Osteoblast (primary cell): ENCODE results near the gene TARS1. TPM values are rescaled to one million over a fixed set of nuclear protein-coding genes. Genes with fewer than 3 reads are reported as not detected.
"Not testable (repeated sequence)": the region's sequence is repeated elsewhere in the genome, so short reads cannot be mapped to it uniquely, and the experiment has no call there.

ENCODE experiments used
- DNase-seq: peaks from one replicate; pipeline ENCODE4 v3.0.0; 2011; ENCODE audit warnings: low spot score, mixed read lengths; ENCODE audit not compliant: insufficient read length; ENCODE audit errors: missing footprints
- H2AFZ ChIP-seq: 2 replicates; pipeline ENCODE4 v1.6.0; 2011; ENCODE audit warnings: mild to moderate bottlenecking, low read length
- H3K27ac ChIP-seq: 2 replicates; pipeline ENCODE4 v1.5.1; 2011; ENCODE audit warnings: mild to moderate bottlenecking, low read depth, low read length, moderate library complexity
- H3K27me3 ChIP-seq: 2 replicates; pipeline ENCODE4 v1.6.0; 2012; ENCODE audit warnings: mild to moderate bottlenecking, control low read depth, inconsistent platforms, low read length, moderate library complexity; ENCODE audit not compliant: insufficient read depth
- H3K36me3 ChIP-seq: 2 replicates; pipeline ENCODE4 v1.5.1; 2011; ENCODE audit warnings: mild to moderate bottlenecking, low read length, control low read depth, moderate library complexity; ENCODE audit not compliant: insufficient read depth
- H3K4me1 ChIP-seq: 2 replicates; pipeline ENCODE4 v1.5.1; 2011; ENCODE audit warnings: mild to moderate bottlenecking, low read length, control low read depth, moderate library complexity; ENCODE audit not compliant: insufficient read depth
- H3K4me2 ChIP-seq: 2 replicates; pipeline ENCODE4 v1.6.0; 2011; ENCODE audit warnings: mild to moderate bottlenecking, low read length; ENCODE audit not compliant: insufficient read depth
- H3K4me3 ChIP-seq: fragments of 200-600 bp; sonication (generic); 3 replicates; pipeline ENCODE4 v1.5.1; 2012; ENCODE audit warnings: mild to moderate bottlenecking, low read length, inconsistent platforms; ENCODE audit not compliant: insufficient read depth
- H3K79me2 ChIP-seq: 2 replicates; pipeline ENCODE4 v1.6.0; 2012; ENCODE audit warnings: mild to moderate bottlenecking, low read length, control low read depth, inconsistent platforms; ENCODE audit not compliant: insufficient read depth
- H3K9me3 ChIP-seq: 2 replicates; pipeline ENCODE4 v1.5.1; 2011; ENCODE audit warnings: low read depth, low read length, control low read depth
- H4K20me1 ChIP-seq: 2 replicates; pipeline ENCODE4 v1.6.0; 2012; ENCODE audit warnings: mild to moderate bottlenecking, low read length, control low read depth; ENCODE audit not compliant: insufficient read depth
- total RNA-seq: library from RNA; depleted of rRNA; stranded (reverse); fragments of >200 nt; gene quantifications from 2 replicates; pipeline ENCODE4 v1.2.3, GENCODE V29; 2012
- TF ChIP-seq, protein P1 (sequence below): IDR thresholded peaks from 2 replicates; pipeline ENCODE4 v1.5.1; 2011; ENCODE audit warnings: mild to moderate bottlenecking, low read depth, low read length, moderate library complexity; ENCODE audit errors: extremely low read depth

Gene TARS1
- total RNA-seq, 1 donor: 353 TPM

- H3K27ac ChIP-seq: no peak overlapping the region
- no peak overlapping the region for H3K4me2 ChIP-seq
- no peak for DNase-seq
- H2AFZ ChIP-seq: no peak overlapping the region
- H3K79me2 ChIP-seq: no peaks in the 10 kb centered on the region
- no peaks in the 10 kb centered on the region for H3K9me3 ChIP-seq
- no peaks in the 10 kb centered on the region for H4K20me1 ChIP-seq
- no peak overlapping the region for H3K4me3 ChIP-seq
- no peaks in the 10 kb centered on the region for H3K27me3 ChIP-seq
- no peaks in the 10 kb centered on the region for H3K4me1 ChIP-seq
- no peaks in the 10 kb centered on the region for H3K36me3 ChIP-seq
- TF ChIP-seq, protein P1, sequence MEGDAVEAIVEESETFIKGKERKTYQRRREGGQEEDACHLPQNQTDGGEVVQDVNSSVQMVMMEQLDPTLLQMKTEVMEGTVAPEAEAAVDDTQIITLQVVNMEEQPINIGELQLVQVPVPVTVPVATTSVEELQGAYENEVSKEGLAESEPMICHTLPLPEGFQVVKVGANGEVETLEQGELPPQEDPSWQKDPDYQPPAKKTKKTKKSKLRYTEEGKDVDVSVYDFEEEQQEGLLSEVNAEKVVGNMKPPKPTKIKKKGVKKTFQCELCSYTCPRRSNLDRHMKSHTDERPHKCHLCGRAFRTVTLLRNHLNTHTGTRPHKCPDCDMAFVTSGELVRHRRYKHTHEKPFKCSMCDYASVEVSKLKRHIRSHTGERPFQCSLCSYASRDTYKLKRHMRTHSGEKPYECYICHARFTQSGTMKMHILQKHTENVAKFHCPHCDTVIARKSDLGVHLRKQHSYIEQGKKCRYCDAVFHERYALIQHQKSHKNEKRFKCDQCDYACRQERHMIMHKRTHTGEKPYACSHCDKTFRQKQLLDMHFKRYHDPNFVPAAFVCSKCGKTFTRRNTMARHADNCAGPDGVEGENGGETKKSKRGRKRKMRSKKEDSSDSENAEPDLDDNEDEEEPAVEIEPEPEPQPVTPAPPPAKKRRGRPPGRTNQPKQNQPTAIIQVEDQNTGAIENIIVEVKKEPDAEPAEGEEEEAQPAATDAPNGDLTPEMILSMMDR: no peak
Observed at GRCh38 chr5:33432656-33433055, 8.1 kb upstream of the TARS1 start.

DNA sequence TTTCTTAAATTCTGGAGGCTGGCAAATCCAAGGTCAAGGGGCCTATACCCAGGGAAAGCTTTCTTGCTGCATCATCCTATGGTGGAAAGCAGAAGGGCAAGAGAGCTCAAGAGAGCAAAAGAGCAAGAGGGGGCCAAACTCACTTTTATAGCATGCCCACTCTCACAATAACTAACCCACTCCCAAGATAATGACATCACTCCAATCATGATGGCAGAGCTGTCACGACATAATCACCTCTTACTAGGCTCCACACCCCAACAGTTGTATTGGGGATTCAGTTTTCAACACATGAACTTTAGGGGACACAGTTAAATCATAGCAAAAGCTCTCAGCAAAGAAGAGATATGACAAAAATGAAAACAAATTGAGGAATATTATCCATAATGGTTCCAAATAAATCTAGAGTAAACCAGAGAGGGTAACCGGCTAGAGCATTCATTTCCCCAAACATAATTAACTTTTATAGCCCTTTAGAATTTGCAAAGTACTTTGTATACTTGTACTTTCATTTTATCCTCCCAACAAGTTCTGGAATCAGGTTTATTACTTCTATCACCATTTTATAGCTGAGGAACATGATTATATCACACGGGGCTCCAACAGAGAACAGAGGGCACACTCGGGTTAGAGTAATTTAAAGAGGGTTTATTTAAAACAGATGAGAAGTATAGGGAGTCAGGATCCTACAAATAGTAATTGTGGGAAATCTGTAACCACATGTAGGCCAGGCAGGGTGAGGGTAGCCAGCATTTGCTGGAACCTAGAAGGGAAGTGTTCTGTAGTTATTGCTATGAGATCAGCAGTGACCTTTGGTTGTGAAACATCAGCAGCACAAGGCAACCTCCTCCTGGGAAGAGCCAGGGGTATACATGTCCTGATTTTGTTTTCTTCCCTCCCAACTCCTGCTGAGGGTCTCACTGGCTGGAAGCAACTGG is 7.2 kb upstream of the TARS1 start:
- H3K36me3 ChIP-seq: no peaks in the 10 kb centered on the region
- H3K4me3 ChIP-seq: no peak overlapping the region
- TF ChIP-seq, protein P1: no peak
- peaks cover 3% of the 10 kb centered on the region for H3K79me2 ChIP-seq
- H2AFZ ChIP-seq: peak overlapping the region; percentile 10
- no peaks in the 10 kb centered on the region for H3K4me1 ChIP-seq
- DNase-seq: no peak
- H3K4me2 ChIP-seq: no peak overlapping the region
- no peaks in the 10 kb centered on the region for H3K27me3 ChIP-seq
- H3K27ac ChIP-seq: no peak overlapping the region
- no peaks in the 10 kb centered on the region for H4K20me1 ChIP-seq
- H3K9me3 ChIP-seq: no peaks in the 10 kb centered on the region

GRCh38 chr5:33435893-33436490 is 4.8 kb upstream of the TARS1 start:
- not testable (repeated sequence) for H3K4me3 ChIP-seq, H4K20me1 ChIP-seq, H3K27ac ChIP-seq, H3K9me3 ChIP-seq, H3K27me3 ChIP-seq, H3K36me3 ChIP-seq, H3K4me1 ChIP-seq, H2AFZ ChIP-seq
- peak; percentile 47 for DNase-seq
- Histone ChIP-seq H3K79me2 (peaks cover 17% of the 10 kb centered on the region), H3K4me2 (peak overlapping the region; percentile 39)
- TF ChIP-seq, protein P1: peak; percentile 79

- Histone ChIP-seq H4K20me1 (peaks cover 7% of the 10 kb centered on the region), H3K4me3 (peak overlapping the region; percentile 93), H2AFZ (no peak overlapping the region), H3K4me2 (peak overlapping the region; percentile 85), H3K79me2 (peaks cover 46% of the 10 kb centered on the region), H3K27me3 (no peaks in the 10 kb centered on the region), H3K4me1 (peaks cover 24% of the 10 kb centered on the region), H3K36me3 (no peaks in the 10 kb centered on the region), H3K9me3 (no peaks in the 10 kb centered on the region), H3K27ac (peak overlapping the region; percentile 80)
- DNase-seq: no peak
- TF ChIP-seq, protein P1: no peak
Observed at GRCh38 chr5:33438996-33439395, 1.8 kb upstream of the TARS1 start.
